Mucosa of descending colon (tissue), 3 donors: ENCODE measurements around the gene PAPSS1. TPM values are rescaled to one million over a fixed set of nuclear protein-coding genes. Genes with fewer than 3 reads are reported as not detected.

ENCODE experiments used
- ATAC-seq: fragments of 200-7000 bp; cut with Tn5 transposase; one replicate; pipeline ENCODE4 v1.9.1; 2020; ENCODE audit warnings: mild to moderate bottlenecking, moderate library complexity
- DNase-seq, 3 donors: peaks; one replicate each; pipeline ENCODE4 v3.0.0-alpha.2; 2020
- H3K36me3 ChIP-seq: fragments of 200-600 bp; one replicate; pipeline ENCODE4 v1.8.0; 2021; ENCODE audit warnings: low read depth, mild to moderate bottlenecking
- H3K4me1 ChIP-seq: fragments of 200-600 bp; one replicate; pipeline ENCODE4 v1.8.0; 2021; ENCODE audit warnings: low read depth, mild to moderate bottlenecking
- H3K4me3 ChIP-seq: fragments of 200-600 bp; one replicate; pipeline ENCODE4 v1.8.0; 2021; ENCODE audit warnings: mild to moderate bottlenecking
- H3K9me3 ChIP-seq: fragments of 200-600 bp; one replicate; pipeline ENCODE4 v1.8.0; 2021; ENCODE audit warnings: mild to moderate bottlenecking
- CTCF ChIP-seq: fragments of 200-600 bp; IDR thresholded peaks from one replicate; pipeline ENCODE4 v1.8.0; 2022; ENCODE audit warnings: antibody characterized with exemption, mild to moderate bottlenecking
- intact Hi-C, 2 donors: fragments of 100-400 bp; cut with DNase I in 1 of 2; cut with micrococcal nuclease in 1 of 2; formaldehyde crosslinking; loops; one replicate each; pipeline versions ENCODE4 v1.11.0 to v1.11.1; 2022; cut with DNase I, micrococcal nuclease
- total RNA-seq, 3 donors: library from RNA; stranded (reverse); fragmentation: NEBNext Ultra II Directional in 2 of 3; extraction: Animal tissue kit (Norgen Biotek cat#: 25700) in 2 of 3; gene quantifications; one replicate each; pipeline versions ENCODE4 v1.2.1 to v1.2.4, GENCODE V29; 2021 to 2023
- donor health status: DM: no; HTN: no; CAD: no; lungs with moderate emphysema.
- donor health status: DM: no; HTN: no; CAD: no.
- donor health status: DM: no; HTN: yes; CAD: no.

PAPSS1 gene
- total RNA-seq, 3 donors from 2014 or later = 20.3 to 26.8 (median 20.7) TPM

DNA sequence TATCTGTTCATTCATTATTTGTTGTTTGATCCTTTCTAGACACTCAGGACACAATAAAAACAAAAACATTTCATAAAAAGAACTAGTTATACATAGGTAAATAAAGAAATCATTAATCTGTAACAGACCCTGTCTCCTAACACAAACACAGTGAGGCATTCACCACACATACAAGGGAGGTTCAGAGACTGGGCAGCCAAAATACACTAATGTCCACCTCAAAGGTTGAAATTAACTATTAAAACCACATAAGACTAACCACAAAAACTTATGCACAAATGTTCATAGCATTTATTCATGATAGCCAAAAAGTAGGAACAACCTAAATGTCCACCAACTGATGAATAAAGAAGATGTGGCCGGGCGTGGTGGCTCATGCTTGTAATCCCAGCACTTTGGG, 7.8 kb downstream of the PAPSS1 start:
- no peaks in the 10 kb centered on the region for H3K9me3 ChIP-seq
- H3K4me1 ChIP-seq = no peaks in the 10 kb centered on the region
- no peak for DNase-seq
- TF ChIP-seq CTCF = no peak
- ATAC-seq = no peak
- no peaks in the 10 kb centered on the region for H3K36me3 ChIP-seq
- no peak overlapping the region for H3K4me3 ChIP-seq
- intact Hi-C loops = no loop called here

DNA sequence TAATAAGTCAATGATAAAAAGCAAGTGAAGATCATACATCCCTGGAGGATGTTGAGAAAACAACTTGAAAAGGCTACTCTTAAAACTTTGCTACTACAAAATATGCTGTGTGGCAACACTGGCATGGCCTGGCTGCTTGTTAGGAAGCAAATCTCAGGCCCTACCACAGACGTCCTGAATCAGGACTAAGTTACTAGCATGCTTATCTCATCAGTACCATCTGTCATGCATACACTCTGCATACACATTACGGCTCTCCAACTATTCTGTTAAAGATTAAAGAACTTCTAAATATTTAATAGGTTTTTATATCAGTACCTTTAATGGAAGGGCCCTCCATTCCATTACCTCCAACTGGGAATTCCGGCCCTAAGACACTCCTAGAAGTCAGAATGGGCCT, 8.2 kb downstream of the PAPSS1 start:
- Histone ChIP-seq H3K9me3 (peaks cover 4% of the 10 kb centered on the region), H3K36me3 (no peaks in the 10 kb centered on the region), H3K4me3 (no peak overlapping the region), H3K4me1 (no peaks in the 10 kb centered on the region)
- intact Hi-C loops = no loop called here
- TF ChIP-seq CTCF = no peak
- DNase-seq (no peak), ATAC-seq (no peak)

GRCh38 chr4:107710493-107711459, 9.3 kb downstream of the PAPSS1 start:
- intact Hi-C loops = no loop called here

DNA sequence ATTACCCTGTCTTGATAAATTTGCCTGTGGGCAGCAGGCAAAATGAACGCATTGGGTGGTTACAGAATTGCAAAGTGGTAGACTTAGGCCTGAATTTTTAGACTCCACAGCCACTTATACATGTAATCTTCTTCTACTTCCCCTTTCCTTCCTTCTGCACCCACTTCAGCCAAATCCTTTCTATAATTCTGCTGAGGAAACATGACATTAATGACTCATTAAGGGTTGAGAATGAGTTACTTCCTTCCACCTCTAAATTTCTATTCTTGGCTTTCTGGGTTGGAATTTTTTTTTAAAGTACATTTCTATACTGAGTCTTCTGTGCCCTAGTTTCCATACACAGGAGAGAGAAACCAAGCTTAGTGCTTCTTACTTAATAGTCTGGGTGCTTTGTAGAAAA, 10.1 kb downstream of the PAPSS1 start:
- peaks cover 23% of the 10 kb centered on the region for H3K9me3 ChIP-seq
- no peak overlapping the region for H3K4me3 ChIP-seq
- H3K4me1 ChIP-seq = no peaks in the 10 kb centered on the region
- no peaks in the 10 kb centered on the region for H3K36me3 ChIP-seq
- no peak for TF ChIP-seq CTCF
- ATAC-seq = no peak
- no peak for DNase-seq
- intact Hi-C loops = no loop called here

More at GRCh38 chr4:107710493-107711459, 9.3 kb downstream of the PAPSS1 start:
- Histone ChIP-seq H3K4me1 (no peaks in the 10 kb centered on the region), H3K4me3 (no peak overlapping the region), H3K36me3 (no peaks in the 10 kb centered on the region), H3K9me3 (peaks cover 14% of the 10 kb centered on the region)
- no peak for ATAC-seq
- DNase-seq = no peak
- TF ChIP-seq CTCF = no peak

DNA sequence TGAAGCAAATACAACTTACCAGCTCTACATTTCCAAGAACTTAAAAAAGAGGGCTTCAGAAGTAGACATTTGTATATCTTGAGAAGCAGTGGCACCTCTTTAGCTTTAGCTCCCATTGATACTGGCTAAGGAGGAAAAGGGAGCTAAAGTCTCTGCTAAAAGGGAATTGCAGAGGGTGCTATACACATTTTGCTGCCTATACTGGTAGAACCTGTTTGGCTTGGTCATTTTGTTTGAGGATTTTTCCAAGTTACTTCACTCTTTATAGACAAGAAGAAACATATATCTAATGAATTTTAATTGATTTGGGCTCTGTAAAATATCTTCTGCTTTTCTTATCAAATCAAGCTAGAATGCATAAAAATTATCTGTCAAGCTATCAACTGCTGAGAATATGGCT, 11.8 kb downstream of the PAPSS1 start:
- no peak for ATAC-seq
- intact Hi-C loops = no loop called here
- no peak for DNase-seq
- TF ChIP-seq CTCF = no peak
- no peaks in the 10 kb centered on the region for H3K4me1 ChIP-seq
- H3K4me3 ChIP-seq = no peak overlapping the region
- H3K9me3 ChIP-seq = peaks cover 30% of the 10 kb centered on the region
- no peaks in the 10 kb centered on the region for H3K36me3 ChIP-seq
